ENCODE measurements around the gene SORCS1.

The SORCS1 gene

GRCh38 chr10:107166403-107166802 is 1.9 kb upstream of the SORCS1 start:
- no peak overlapping the region for H3K4me3 ChIP-seq (replicated peaks in 1 of 2; ENCODE audit: low read depth in 2 of 2, low read length in 2 of 2)
- TF ChIP-seq CTCF (IDR thresholded peaks at IDR 0.05; ENCODE audit: low read depth, low read length): no peak
- DNase-seq (ENCODE audit: low read depth in 2 of 2): no peak

GRCh38 chr10:107164992-107165391 is 486 bp upstream of the SORCS1 start:
- TF ChIP-seq CTCF (IDR thresholded peaks at IDR 0.05; ENCODE audit: low read depth, low read length): no peak

GRCh38 chr10:107163076-107163855 is 1.2 kb downstream of the SORCS1 start:
- DNase-seq (ENCODE audit: low read depth in 2 of 2): peak; percentile 1 to 4
- H3K4me3 ChIP-seq (replicated peaks in 1 of 2; ENCODE audit: low read depth in 2 of 2, low read length in 2 of 2): no peak overlapping the region
- no peak for TF ChIP-seq CTCF (IDR thresholded peaks at IDR 0.05; ENCODE audit: low read depth, low read length)

More at GRCh38 chr10:107164992-107165391, 486 bp upstream of the SORCS1 start:
- no peak for DNase-seq (ENCODE audit: low read depth in 2 of 2)
- H3K4me3 ChIP-seq (replicated peaks in 1 of 2; ENCODE audit: low read depth in 2 of 2, low read length in 2 of 2): no peak overlapping the region

GRCh38 chr10:107160866-107161265 is 3.6 kb downstream of the SORCS1 start:
- H3K4me3 ChIP-seq (replicated peaks in 1 of 2; ENCODE audit: low read depth in 2 of 2, low read length in 2 of 2): no peak overlapping the region
- DNase-seq (ENCODE audit: low read depth in 2 of 2): no peak
- TF ChIP-seq CTCF (IDR thresholded peaks at IDR 0.05; ENCODE audit: low read depth, low read length): no peak

GRCh38 chr10:107159871-107160270 is 4.6 kb downstream of the SORCS1 start:
- no peak for DNase-seq (ENCODE audit: low read depth in 2 of 2)
- TF ChIP-seq CTCF (IDR thresholded peaks at IDR 0.05; ENCODE audit: low read depth, low read length): no peak
- no peak overlapping the region for H3K4me3 ChIP-seq (replicated peaks in 1 of 2; ENCODE audit: low read depth in 2 of 2, low read length in 2 of 2)

- no peak for DNase-seq (ENCODE audit: low read depth in 2 of 2)
- no peak for TF ChIP-seq CTCF (IDR thresholded peaks at IDR 0.05; ENCODE audit: low read depth, low read length)
- no peak overlapping the region for H3K4me3 ChIP-seq (replicated peaks in 1 of 2; ENCODE audit: low read depth in 2 of 2, low read length in 2 of 2)
These were observed 7.4 kb downstream of the SORCS1 start for GRCh38 chr10:107157071-107157470.

- H3K4me3 ChIP-seq (replicated peaks in 1 of 2; ENCODE audit: low read depth in 2 of 2, low read length in 2 of 2): no peak overlapping the region
- no peak for DNase-seq (ENCODE audit: low read depth in 2 of 2)
- TF ChIP-seq CTCF (IDR thresholded peaks at IDR 0.05; ENCODE audit: low read depth, low read length): no peak
These were observed 12.4 kb downstream of the SORCS1 start for GRCh38 chr10:107152087-107152486.
